Nucleus accumbens (tissue), 56 donors: ENCODE data around the gene SLAMF9.

Experiments used
- DNase-seq, 56 donors: peaks; one replicate each; lab custom pipeline; 2025; lab: John Stamatoyannopoulos, UW

The SLAMF9 gene

DNA sequence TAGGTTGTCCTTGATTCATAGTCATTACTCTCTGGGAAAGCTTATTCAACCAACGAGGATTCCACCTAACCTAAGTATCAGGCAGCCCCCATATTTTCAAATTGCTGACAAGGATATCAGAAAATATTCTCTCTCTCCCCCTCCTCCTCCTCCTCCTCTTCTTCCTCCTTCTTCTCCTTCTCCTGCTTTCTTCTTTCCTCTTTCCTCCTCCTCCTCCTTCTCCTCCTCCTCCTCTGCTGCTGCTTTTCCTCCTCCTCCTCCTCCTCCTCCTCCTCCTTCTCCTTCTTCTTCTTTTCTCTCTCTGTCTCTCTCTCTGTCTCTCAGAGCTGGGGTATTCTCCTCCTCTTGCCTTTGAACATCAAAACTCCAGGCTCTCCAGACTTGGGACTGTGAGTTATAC, 6.1 kb downstream of the SLAMF9 start:
- DNase-seq: no peak

DNA sequence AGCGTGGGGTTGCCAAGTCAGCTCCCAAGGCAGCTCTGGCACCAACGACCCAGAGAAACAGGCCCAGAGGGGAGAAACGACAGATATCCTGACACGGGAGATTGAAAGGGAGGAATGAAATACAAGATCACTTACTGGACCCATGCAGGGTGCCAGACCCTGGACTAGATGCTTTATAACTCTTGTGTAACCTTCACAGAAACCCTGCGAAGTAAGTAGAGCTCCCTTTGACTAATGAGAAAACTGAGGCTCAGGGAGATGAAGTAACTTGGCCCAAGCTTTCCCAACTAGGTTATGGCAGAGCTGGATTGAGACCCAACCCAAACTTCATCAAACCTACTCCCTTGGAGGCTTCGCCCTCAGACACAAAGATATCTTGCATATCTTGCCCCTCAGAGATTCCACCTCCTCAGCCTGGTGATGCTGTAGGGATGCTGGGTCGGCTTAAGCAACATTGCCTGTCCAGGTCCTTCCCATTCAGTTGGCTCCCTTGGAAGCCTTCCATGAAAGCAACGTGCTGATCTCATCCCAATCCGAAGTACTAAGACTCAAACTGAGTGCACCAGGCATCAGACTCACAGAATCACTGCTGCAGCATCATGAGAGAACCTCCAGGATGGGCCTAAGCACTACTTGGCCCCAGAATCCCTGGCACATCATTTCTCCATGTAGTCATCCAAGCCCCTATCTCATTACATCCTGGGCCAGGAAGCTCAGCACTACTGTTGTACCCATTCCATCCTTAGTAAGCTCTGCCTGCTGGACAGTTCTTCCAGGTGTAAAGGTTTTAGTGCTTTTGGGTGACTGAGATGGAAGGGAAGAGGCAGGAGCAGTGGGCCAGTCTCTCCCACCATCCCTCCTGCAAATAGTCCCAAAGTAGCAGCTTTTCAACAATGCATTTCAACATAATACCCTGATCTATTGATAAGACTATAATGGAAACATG, 7.5 kb downstream of the SLAMF9 start:
- DNase-seq: no peak

DNA sequence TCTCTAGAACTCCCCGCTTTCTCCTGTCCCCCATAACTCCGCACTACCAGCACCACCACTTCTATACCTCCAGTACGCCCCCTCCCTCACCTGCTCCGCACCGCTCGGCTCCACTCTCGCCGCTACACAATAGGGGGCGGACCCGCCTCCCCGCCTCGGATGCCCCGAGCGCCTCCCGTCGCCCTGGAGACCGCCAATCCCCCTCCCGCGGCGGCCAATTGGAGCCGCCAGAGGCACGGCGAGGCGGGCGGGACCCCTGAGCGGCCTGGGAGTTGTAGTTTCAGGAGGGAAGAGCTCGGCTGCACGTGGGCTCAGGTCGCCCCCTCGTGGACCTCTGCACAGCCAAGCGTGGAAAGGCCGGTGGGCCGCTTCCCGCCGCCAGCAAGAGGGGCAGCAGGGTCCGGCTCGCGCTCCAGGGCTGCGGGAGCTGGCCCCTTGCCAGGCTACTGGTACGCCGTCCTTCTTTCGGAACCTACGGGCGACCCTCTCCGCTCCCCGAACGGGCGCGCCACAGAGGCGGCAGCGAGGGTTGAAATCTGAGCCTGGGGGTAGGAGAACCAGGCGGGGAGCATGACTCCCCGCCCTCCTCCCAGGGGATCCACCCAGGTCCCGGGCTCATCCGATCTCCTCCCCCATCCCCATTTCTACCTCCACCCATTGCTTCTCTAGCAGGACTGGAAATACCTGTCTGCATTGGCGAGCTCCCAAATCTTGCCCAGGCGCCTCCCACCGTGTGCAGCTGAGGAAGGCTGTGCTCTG, 8.4 kb downstream of the SLAMF9 start, which contains the start of gene IGSF9:
Gene IGSF9 (minus strand): TSS at position 131 of the 759 bp plus-strand sequence. CDS start 2,159 bp downstream, outside the sequence.
- DNase-seq: peak in 52 of 56 donors; percentile 13 to 87 (median 60)

DNA sequence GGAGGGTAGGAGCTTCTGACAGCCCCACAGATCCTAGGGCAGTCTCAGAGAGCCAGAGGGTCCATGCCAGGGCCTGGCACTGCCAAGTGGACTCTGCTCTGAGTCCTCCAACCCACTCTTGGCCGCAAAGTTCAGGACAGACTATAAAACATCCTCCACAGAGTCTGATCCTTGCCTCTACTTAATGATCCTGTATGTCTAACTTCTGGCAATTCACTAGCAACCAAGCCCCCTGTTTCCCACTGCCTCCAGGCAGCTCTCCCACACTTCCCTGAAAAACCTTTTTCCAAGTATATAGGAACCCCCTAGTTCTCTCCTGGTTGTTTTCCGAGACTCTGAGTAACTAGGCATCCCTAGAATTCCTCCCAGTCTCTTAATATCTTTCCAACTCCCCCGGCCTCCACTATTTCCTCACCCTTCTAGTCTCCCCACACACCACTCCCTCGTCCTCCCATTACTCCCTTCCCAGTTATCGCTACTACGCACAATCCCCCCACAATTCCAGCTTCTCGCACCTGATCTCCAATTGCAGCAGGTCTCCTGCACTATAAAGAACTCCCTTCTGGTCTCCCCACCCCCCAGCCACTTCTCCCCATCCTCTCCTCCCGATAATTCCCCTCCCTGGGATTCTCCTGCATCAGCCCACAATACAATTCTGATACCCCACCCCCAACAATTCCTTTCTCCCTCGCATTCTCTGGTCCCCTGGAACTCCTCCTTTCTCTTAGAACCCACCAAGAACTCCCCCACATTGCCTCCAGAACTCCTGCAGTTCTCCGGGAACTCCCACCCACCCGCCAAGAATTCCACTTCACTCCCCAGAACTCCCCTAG, 9.2 kb downstream of the SLAMF9 start:
- no peak for DNase-seq

DNA sequence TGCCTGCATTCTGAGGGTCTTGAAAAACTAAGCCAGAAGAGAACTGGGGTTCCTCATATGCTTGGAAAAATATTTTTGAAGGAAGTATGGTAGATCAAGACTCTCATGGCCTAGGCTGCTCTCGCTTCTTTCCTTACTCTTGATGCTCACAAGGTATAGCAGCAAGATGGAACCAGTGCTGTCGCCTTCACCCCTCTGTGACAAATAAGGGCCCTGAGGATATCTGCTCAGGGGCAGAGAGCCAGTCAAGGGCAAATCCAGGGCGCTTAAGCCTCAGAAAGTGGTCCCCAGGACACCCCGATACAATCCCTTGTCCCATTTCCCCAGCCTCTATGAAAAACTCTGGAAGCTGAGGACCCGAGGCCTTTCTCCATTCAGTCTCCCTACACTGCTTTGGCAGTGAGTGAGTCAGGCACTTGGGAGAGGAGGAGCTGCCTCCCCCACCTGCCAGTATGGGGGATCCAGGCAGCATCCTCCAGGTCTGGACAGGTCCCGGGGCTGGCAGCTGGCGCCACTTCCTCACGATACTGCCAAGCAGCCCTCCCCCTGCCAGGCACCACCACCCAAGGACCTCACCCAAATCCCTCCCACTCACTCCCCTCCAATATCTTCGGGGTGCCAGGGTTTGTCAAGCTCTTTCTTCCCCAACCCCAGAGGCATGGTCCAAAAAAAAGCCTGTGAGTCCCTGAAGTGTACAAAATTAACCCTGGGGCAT, 10.0 kb downstream of the SLAMF9 start:
- DNase-seq: peak in 1 of 56 donors; percentile 10

DNA sequence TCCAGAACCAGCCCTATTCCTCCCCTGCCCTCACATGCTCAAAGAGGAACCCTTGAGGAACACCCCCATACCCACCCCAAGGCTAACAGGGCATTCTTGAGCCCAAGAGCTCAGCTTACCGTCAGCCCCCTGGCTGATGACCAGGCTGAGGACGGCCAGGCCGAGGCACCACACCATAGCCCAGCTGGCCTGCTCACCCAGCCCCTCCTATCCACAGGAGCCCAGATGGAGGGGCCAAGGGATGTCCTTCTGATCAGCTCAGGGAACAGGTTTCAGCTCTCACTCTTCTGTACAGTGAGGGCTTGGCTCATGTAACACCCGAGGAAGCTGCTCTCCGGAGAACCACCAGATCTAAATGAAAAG, 10.8 kb downstream of the SLAMF9 start:
- no peak for DNase-seq

DNA sequence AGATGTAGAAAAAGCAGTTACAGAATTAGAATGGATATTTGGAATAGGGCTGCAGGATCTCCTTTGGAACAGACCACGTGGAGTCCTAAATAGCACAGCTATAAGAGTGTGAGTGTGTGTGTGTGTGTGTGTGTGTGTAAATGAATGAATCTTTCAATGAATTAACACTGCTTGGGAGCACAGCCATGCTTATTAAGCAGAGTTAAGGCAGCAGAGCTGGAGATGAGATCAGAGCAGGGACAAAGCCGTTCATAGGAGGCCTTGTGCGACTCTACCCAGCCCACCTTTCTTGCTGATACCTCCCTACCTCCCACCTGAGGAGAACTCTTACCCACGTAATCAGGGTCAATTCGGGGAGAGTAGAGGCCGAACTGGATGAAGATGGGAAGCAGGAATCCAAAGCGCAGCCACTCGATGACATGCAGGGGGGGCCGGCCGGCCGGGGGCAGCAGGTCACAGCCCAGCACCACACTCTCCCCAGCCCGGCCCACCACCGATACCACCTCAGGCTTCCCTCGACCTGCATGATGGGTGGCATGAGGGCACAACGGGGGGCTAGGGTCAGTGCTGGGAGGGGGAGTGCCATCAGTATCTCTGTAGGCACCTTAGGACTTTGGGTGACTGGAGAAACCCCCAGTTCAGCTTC, 11.3 kb downstream of the SLAMF9 start:
- DNase-seq: no peak

DNA sequence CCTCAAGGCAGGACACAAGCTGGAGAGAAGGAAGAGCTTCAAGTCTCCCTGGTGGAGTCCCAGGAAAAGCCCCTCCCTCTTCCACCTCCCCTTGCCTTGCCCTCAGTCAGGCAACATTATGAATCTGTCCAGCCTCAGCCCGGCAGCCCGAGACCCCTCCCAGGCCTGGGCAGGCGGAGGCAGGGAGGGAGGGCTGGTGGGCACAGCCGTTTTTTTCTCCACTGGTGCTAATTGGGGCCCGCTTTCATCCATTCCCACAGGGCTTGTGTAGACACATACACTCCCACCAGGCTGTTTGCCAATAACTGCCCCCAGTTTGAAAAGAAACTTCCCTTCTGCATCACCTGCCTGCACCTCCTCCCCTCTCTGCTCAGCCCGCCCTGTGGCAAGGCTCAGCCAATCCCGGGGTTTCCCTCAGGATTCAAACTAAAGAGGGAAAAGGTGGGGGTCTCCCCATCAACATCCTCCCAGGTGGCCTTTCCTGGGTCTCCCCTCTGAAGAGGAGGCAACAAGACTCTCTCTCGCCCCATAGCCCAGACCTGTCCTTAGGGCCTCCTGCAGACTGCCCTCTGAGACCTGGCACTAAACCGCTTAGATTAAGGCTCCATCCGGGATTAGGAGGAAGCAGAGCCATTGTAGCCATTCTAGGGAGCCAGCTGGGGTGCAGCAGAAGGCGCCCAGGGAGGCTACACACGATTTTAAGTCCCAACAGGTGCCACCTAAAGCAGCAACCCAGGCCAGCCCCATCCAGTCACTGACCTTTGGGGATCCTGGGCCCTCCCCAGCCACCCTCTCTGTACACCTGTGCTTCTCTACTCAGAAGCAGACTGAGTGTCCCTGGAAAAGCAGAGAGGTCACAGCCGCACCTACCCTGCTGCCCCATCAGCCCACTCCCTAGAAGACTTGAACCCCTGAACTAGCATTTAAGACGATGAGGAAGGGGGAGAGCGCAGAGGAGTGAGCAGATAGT, 12.2 kb downstream of the SLAMF9 start:
- no peak for DNase-seq

DNA sequence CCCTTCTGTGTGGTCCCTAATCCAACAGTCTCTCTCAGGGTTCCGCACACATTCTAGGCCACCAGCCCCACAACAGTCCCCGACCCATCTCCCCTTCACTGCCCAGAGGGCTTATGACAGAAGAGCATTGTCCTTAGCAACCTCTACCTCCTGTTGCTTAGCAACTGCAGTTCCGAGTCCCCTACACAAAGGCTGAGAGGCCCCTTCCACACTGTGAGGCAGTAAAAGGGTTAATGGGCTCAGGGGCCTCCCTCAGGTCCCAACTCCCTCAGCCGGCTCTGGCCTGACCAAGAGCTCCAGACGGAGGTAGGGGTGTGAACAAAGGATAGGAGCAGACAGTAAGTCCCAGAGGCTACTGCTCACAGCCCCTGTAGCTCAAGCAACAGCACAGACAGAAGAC, 12.9 kb downstream of the SLAMF9 start:
- DNase-seq: no peak

DNA sequence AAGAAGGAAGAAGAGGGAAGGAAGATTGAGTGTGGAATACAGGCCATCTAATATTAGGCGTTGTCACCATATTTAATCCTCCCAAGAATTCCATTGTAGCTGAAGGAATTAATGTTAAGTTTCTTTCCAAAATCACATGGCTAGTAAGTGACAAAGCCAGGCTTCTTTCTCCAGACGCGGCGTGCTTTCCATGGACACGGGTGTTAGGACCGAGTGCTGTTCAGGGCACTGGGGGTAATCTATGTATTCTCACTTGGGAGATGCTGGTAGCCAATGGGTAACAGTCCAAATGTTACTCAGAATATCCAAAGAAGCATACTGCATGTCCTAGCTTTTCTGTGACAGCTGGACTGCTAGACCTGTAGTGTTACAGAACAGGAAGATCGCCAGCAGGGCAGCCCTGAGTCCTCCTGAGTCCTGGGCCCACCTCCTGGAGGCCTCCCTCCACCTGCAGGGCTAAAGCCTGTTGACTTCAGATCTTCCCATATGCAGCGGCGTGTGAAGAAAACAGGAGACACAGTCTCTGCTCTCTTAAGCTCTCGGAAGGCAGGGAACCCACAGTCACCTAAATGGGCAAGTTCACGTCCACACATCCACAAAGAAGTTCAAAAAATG, 13.9 kb downstream of the SLAMF9 start:
- DNase-seq: no peak

DNA sequence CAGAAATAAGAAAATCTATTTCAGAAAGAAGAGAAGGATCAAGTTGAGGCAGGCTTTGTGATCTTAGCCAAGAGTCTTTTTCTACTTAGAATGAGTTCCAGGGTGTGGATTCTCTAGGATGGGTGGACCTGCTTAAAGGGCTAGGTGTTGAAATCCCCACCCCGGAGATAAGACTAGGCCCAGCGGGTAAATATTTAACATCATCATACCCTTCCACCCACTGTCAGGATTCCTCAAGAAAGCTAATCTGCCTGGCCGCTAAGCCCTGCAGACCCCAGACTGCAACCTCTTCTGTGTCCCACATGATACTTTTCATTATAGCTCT, 14.4 kb downstream of the SLAMF9 start:
- DNase-seq: no peak

DNA sequence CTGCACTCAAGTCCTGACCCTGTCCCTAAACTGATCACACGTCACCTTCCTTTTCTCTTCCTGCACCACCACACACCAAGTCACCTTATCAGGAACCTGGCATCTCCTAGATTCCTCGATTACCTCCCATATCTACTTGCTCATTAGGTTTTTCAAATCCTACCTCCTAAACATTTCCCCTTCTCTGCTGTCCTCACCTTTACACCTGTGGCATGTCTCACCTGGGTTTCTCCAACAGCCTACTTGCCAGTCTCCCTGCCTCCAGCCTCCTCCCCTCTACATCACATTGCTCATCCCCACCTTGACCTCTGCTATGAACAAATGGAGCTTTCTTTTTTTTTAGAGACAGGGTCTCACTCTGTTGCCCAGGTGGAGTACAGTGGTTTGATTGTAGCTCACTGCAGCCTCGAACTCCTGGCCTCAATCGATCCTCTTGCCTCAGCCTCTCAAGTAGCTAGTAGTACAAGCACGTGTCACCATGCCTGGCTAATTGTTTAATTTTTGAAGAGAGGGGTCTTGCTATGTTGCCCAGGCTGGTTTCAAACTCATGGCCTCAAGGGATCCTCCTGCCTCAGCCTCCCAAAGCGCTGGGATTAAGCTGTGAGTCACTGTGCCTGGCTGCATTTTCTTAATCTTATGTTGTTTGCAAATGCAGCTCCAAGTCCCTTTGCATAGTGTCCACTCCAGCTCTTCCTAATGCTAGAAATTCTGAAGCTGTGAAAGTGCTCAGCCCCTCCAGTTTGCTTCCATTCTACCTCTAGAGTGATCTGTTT, 14.9 kb downstream of the SLAMF9 start:
- no peak for DNase-seq

DNA sequence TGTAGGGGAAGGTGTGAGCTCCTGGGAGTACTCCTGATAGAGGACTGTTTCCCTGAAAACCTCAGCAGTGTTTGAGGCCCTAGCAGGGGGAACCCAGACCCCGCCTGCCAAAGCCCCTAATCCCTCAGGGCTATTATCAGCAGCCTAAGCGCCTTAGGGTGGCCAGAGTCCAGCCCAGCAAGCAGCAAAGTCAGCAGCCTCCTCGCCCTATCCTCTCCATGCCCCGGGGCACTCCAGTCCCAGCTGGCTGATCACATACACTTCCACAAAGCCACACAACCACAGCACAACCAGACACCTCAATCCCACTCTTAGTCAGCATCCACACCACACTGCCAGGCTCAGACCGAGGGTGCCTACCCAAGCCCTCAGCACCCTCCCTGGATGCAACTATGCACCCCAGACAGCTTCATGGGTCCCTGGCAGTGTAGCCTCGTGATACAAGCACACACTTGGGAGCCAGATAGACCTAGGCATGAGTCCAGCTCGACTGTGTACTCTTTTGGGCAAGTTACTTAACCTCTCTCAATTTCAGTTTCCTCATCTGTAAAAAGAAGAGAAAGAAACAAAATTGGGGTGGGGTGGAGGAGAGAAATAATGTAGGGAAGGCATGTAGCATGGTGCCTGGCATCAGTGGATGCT, 15.7 kb downstream of the SLAMF9 start:
- DNase-seq: no peak

DNA sequence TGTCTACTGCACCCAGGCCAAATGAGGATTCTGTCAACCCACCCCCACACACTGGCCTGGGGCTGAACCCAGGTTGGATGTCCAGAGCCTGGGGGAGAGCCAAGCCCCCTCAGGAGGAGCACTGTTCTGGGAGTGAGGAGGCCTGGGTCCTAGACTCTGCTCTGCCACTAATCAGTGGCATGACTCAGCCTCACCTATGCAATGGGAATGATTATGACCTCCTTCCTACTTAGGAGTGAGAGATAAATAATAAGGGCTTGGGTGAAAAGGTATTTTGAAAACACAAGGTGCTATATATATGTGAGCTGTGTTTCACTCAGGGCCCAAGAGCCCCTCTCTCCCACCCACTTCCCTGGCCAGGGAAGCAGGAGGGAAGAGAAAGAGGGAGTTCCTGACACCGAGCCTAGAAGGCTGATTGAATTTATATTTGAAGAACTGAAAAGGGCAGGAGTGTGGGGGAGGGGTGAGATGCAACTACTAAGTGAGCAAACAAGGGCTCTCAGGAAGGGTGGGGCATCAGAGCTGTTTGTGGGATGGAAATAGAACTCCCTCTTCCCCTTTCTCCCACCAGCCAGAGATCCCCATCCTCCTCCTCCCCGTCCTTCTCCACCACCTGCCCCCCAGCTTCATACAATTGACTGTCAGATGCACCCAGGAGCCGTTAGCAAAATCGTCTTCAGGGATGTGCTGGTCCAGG, 16.8 kb downstream of the SLAMF9 start:
- no peak for DNase-seq

DNA sequence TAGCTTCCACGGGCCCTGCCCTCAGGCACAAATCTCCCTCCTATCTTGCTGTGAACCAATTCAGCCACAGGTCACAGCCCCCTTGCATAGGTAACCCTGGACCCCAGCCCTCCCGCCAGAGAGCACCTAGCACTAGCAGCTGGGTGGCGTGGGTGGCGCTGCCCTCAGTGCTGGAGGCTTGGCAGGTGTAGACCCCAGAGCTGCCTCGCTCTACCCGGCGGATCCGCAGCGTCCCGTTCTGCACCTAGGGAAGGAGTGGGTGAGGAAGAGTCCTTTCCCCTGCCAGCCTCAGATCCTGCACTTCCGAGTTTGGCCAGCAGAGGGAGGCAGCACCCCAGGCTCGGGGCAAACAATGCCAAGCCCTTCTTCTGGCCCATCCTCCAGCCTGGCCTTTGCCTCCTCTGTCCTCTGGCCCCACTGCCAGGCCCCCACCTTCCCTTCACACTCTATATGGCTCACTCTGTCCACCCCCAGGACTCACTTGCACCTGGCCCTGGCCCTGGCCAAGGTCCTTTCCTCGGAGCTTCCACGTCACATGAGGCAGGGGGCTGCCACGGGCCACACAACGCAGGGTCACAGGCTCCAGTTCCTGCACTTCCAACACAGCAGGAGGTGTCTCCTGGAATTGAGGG, 17.6 kb downstream of the SLAMF9 start:
- peak in 38 of 56 donors; percentile 3 to 61 (median 24) for DNase-seq
